HL-60 (cell line): ENCODE data around the gene SFI1.

Experiments used
- CTCF ChIP-seq: IDR thresholded peaks from one replicate; pipeline ENCODE4 v1.5.1; 2011; ENCODE audit warnings: low read length, control low read depth, inconsistent platforms; ENCODE audit not compliant: insufficient read depth
- POLR2AphosphoS5 ChIP-seq: IDR thresholded peaks from 2 replicates; pipeline ENCODE4 v1.6.1; 2012; ENCODE audit warnings: low read depth

GRCh38 chr22:31504282-31504681 is 7.9 kb downstream of the SFI1 start:
- TF ChIP-seq CTCF, result no peak
- TF ChIP-seq POLR2AphosphoS5, result no peak
